ENCODE measurements around the gene CTSL. TPM values are rescaled to one million over a fixed set of nuclear protein-coding genes. Genes with fewer than 3 reads are reported as not detected.

The CTSL gene
- total RNA-seq, 4 donors from 2014 or later, result 71.4 to 387 (median 94.5) TPM

- WGBS, result 48% methylated on average over 6 of the region's 6 CpGs
- intact Hi-C loops (cut with DNase I), result no loop called here
- Histone ChIP-seq H3K4me1 (peaks cover 6 to 24% (median 14%) of the 10 kb centered on the region in 4 donors), H3K36me3 (peaks cover 0 to 55% (median 34%) of the 10 kb centered on the region in 4 donors), H3K27ac (replicated peaks in 1 of 4) (peak overlapping the region in 1 of 4 donors; percentile 28), H3K9me3 (no peaks in the 10 kb centered on the region), H3K4me3 (no peak overlapping the region), H3K27me3 (no peaks in the 10 kb centered on the region)
- no peak for TF ChIP-seq EP300 (IDR thresholded peaks at IDR 0.05)
- no peak for TF ChIP-seq CTCF (IDR thresholded peaks at IDR 0.05)
- TF ChIP-seq POLR2A (IDR thresholded peaks at IDR 0.05; ENCODE audit: low read depth), result no peak
- TF ChIP-seq POLR2AphosphoS5 (IDR thresholded peaks at IDR 0.05), result no peak
- DNase-seq (ENCODE audit: extremely low spot score), result no peak
Observed at GRCh38 chr9:87707805-87708506, 18.0 kb upstream of the CTSL start.

GRCh38 chr9:87708546-87708945, 17.4 kb upstream of the CTSL start:
- intact Hi-C loops (cut with DNase I), result no loop called here
- WGBS, result 78% methylated on average over 5 of the region's 5 CpGs

DNA sequence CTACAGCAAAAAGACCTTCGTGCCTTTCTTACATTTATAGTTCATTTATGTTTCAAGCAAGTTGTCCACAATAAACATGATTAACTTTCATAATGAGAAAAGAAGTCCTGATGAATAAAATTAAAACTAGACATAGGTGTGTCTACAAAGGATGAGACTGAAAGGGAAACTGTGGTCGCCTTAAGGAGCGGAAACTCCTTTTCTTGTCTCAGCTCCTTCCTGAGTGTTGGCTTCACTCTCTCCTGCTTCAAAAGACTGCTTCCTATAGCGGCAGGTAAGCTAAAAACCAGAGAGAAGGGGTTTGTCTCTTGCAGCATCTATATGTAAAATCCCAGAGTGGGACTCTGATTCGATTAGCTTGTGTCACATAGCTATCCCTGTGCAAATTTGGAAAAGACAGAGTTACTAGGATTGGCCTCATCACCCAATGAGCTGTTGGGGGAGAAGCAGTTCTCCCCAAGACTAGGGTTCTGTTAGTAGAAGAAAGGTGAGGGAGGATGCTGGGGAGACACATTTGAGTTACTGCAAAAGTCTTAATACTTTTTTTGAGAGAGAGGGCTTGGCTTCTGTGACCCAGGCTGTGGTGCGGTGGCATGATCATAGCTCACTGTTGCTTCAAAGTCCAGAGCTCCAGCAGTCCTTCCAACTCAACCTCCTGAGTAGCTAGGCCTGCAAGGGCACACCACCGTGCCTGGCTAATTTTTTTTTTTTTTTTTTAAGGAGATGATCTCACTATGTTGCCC, 16.8 kb upstream of the CTSL start:
- no peaks in the 10 kb centered on the region for H3K9me3 ChIP-seq
- intact Hi-C loops (cut with DNase I), result no loop called here
- DNase-seq (ENCODE audit: extremely low spot score), result no peak
- H3K36me3 ChIP-seq, result peaks cover 0 to 43% (median 28%) of the 10 kb centered on the region in 4 donors
- H3K27me3 ChIP-seq, result no peaks in the 10 kb centered on the region
- H3K4me1 ChIP-seq, result peaks cover 6 to 32% (median 19%) of the 10 kb centered on the region in 4 donors
- no peak overlapping the region for H3K27ac ChIP-seq (replicated peaks in 1 of 4)
- 87% methylated on average over 7 of the region's 7 CpGs for WGBS
- H3K4me3 ChIP-seq, result no peak overlapping the region
- TF ChIP-seq POLR2AphosphoS5 (IDR thresholded peaks at IDR 0.05) (no peak), CTCF (IDR thresholded peaks at IDR 0.05) (no peak), EP300 (IDR thresholded peaks at IDR 0.05) (no peak), POLR2A (IDR thresholded peaks at IDR 0.05; ENCODE audit: low read depth) (no peak)

More at GRCh38 chr9:87708546-87708945, 17.4 kb upstream of the CTSL start:
- Histone ChIP-seq H3K36me3 (peaks cover 0 to 49% (median 29%) of the 10 kb centered on the region in 4 donors), H3K27ac (replicated peaks in 1 of 4) (no peak overlapping the region), H3K27me3 (no peaks in the 10 kb centered on the region), H3K9me3 (no peaks in the 10 kb centered on the region), H3K4me3 (no peak overlapping the region), H3K4me1 (peaks cover 6 to 30% (median 16%) of the 10 kb centered on the region in 4 donors)
- DNase-seq (ENCODE audit: extremely low spot score), result no peak
- no peak for TF ChIP-seq CTCF (IDR thresholded peaks at IDR 0.05)
- TF ChIP-seq EP300 (IDR thresholded peaks at IDR 0.05), result no peak
- no peak for TF ChIP-seq POLR2A (IDR thresholded peaks at IDR 0.05; ENCODE audit: low read depth)
- TF ChIP-seq POLR2AphosphoS5 (IDR thresholded peaks at IDR 0.05), result no peak

DNA sequence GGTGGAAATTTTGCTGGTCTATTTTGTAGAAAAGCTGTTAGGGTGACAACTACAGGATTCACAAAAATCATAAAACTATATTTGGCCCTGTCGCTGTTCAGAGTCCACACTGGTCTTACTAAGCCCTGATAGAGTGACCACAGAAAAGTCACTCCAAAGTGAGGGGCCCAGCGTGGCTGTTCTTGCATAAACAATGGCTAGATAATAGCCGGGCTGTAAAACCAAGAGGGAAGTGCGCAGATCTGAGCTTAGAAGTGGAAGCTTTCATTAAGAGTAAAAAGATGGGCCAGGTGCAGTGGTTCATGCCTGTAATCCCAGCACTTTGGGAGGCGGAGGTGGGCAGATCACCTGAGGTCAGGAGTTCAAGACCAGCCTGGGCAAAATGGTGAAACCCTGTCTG, 15.5 kb upstream of the CTSL start:
- Histone ChIP-seq H3K4me3 (no peak overlapping the region), H3K27ac (replicated peaks in 1 of 4) (no peak overlapping the region), H3K4me1 (peaks cover 6 to 40% (median 26%) of the 10 kb centered on the region in 4 donors), H3K36me3 (peaks cover 0 to 31% (median 25%) of the 10 kb centered on the region in 4 donors), H3K27me3 (no peaks in the 10 kb centered on the region), H3K9me3 (no peaks in the 10 kb centered on the region)
- intact Hi-C loops (cut with DNase I), result no loop called here
- no peak for DNase-seq (ENCODE audit: extremely low spot score)
- TF ChIP-seq POLR2AphosphoS5 (IDR thresholded peaks at IDR 0.05) (no peak), POLR2A (IDR thresholded peaks at IDR 0.05; ENCODE audit: low read depth) (no peak), EP300 (IDR thresholded peaks at IDR 0.05) (no peak)
- 77% methylated on average over 5 of the region's 5 CpGs for WGBS

Measured in esophagus muscularis mucosa (tissue), 4 donors.